Right lobe of liver (tissue), 4 donors: ENCODE measurements around the gene SIL1.

Source experiments
- CTCF ChIP-seq, 4 donors: fragments of 200-600 bp in 3 of 4; fragments of 450-650 bp in 1 of 4; IDR thresholded peaks; one replicate each; pipeline versions ENCODE4 v1.5.1 to v1.8.0; 2016 to 2022; ENCODE audit warnings: antibody characterized with exemption in 4 of 4, mild to moderate bottlenecking in 2 of 4
- POLR2A ChIP-seq: fragments of 450-650 bp; IDR thresholded peaks from one replicate; pipeline ENCODE4 v1.6.1; 2017; ENCODE audit warnings: antibody characterized with exemption, mild to moderate bottlenecking
- donor health status: DM: no; HTN: no; CAD: no.
- donor health status: DM: no; HTN: no; CAD: no.
- donor health status: DM: no; HTN: yes; CAD: no.

GRCh38 chr5:139245637-139246339 lies 47.6 kb upstream of the SIL1 start:
- TF ChIP-seq POLR2A = no peak
- TF ChIP-seq CTCF (IDR thresholded peaks at IDR 0.05) = peak in 1 of 4 donors; percentile 22
